ENCODE data around the gene NALCN.

NALCN gene

GRCh38 chr13:101412076-101412475 is 4.2 kb downstream of the NALCN start:
- no peak for DNase-seq

DNA sequence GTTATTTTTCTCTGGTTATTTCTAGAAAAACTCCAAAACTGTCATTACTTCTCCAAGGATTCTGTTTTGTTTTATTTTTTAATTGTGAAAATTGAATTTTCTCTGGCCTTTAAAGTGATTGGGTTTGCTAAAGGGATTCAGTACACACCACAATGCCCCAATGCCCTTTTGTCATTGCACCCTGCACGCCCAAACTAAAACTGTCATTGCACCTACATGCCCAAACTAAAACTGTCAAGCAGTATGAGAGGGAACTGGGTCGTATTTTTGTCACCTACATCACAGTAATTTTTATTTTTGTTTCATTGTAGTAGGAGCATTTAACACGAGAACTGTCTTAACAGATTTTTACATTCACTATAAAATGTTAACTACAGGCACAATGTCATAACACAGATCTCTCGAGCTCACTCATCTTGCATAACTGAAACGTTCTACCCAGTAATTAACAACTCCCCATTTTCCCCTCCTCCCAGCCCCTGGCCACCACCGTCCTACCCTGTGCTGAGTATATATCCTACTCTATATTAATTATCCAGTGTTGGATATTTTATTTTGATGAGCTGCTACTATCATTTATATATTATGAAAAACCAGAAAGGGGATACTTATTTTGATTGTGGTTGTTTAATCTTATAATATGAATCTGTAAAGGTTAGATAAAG is 7.2 kb downstream of the NALCN start:
- no peak for DNase-seq

GRCh38 chr13:101408154-101408553 is 8.2 kb downstream of the NALCN start:
- DNase-seq, result no peak

DNA sequence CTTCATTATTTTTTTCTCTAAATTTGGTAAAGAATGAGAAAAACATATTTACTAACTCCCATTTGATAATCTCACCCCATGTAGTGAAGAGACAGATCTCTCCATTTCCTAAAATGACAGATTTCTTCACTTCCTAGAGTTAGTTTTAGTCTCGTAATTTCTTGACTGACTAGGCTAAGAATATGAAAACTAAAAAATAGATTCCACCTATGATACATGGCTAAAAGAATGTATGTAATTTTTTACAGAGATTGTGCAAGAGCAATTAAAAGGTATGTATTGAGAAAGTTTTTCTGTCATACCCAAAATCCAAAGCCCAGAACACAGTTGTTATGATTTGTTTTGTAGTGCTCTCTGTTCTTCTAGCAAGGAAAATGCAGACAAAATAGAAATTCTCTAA is 9.5 kb downstream of the NALCN start:
- no peak for DNase-seq

DNA sequence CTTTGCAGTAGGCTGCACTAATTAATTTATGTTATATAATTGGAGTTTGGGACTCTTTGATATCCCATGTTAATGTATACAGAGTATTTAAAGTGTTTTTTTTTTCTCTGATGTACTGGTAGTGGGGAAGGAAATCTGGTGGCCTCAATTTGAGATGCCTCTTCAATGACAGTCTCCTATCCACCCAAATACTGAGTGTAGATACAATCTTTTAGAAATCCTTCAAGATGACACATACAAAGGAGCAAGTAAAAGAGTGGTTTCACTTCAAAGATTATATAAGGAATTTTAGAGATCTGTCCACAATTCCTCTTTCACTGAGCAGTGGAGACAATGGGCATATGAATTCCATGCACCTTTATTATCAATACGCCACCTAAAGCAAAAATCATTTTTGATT is 15.1 kb downstream of the NALCN start:
- no peak for DNase-seq

- no peak for DNase-seq
These were observed 16.9 kb downstream of the NALCN start for GRCh38 chr13:101399365-101399764.

GRCh38 chr13:101398920-101399319 is 17.4 kb downstream of the NALCN start:
- DNase-seq, result no peak

DNA sequence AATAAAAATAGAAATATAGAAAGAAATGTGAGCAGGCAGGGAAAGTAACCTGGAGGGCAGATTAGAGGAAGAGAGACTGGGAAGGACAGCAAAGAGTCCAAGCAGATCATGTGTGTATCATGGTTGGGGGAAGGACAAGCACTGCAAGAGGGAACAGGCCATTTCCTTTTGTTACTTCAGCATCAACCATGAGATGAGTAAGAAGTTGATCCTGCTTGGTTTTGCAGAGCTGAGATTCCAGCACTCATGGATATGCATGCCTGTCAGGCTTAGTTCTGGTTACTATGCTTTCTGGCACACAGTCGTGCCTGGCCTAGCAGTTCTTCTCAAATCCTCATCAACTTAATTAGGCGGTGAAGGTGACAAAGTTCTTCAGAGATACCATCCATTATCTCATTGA is 18.1 kb downstream of the NALCN start:
- DNase-seq, result no peak

DNA sequence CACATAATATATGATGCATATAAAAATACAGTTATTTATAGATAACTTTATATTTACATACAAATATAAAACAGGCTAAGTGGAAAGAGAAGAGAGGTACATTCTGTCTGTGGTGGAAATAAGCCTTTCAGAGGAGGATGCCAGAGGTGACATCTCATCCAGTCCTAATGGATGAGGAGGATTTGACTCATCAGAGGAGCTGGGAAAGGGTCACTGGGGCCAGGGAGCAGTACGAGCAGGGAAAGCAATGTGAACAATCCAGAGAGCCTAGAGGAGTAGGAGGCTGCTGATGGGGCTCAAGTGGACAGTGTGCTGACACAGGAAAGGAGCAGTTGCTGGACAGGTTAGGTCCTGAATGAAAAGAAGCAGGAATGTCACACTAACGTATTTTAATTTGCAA is 18.6 kb downstream of the NALCN start:
- DNase-seq, result no peak

- DNase-seq, result no peak
These were observed 21.7 kb downstream of the NALCN start for GRCh38 chr13:101394605-101395004.

GRCh38 chr13:101393140-101393539 is 23.2 kb downstream of the NALCN start:
- DNase-seq, result no peak

DNA sequence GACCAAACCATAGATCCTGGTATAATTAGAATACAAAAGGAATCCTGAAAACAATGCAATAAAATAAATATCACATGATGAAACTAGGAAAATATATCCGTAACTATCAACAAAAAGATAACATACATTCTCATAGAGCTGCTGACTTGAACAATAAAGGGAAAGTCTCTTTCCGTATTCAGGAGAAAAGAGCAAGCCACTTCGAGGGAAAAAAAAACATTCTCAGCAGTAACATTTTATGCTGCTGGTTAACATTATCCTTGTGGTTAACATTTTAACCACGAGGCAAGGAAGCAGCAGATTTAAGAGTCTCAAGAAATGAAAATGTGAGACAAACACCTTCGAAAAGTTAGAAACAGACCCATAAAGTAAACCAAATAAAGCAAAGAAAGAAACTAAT is 25.8 kb downstream of the NALCN start:
- DNase-seq, result no peak

DNA sequence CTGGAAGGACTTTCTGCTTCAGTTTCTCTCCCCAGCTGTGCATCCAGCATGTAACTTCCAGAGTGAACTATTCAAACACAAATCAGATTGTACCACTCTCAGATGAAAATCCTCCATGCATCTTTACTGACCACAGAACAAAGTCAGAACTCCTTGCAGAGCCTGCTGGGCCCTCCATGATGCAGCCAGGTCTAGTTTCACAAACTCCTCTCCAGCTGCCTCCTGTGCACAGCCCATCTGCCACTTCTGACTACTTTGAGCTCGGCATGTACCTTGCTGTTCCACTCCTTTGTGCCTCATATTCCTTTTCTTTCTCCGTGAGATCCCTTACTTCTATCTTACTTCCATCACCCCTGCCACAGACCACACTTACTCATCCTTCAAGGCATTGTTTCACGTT is 31.4 kb downstream of the NALCN start:
- no peak for DNase-seq

- DNase-seq, result no peak
These were observed 32.7 kb downstream of the NALCN start for GRCh38 chr13:101383595-101383994.

- no peak for DNase-seq
These were observed 33.6 kb downstream of the NALCN start for GRCh38 chr13:101382701-101383100.

DNA sequence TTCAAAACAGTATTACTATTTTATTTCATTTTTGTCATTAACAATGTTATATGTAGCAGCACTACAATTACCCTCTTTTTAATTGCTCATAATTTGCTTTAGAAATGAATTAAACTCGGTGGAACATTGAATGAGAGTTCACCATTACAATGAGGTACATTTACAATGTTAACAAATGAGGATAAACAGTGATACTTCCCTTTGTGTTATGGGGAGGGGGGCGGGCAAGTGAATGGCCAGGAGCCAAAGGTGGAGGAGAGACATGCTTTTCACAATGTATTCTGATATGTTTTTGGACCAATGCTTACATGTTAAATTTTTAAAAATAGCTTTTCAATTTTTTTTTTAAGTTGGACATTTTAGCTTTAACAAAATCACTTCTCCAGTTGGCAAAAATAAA is 34.2 kb downstream of the NALCN start:
- peak; percentile 8 for DNase-seq

DNA sequence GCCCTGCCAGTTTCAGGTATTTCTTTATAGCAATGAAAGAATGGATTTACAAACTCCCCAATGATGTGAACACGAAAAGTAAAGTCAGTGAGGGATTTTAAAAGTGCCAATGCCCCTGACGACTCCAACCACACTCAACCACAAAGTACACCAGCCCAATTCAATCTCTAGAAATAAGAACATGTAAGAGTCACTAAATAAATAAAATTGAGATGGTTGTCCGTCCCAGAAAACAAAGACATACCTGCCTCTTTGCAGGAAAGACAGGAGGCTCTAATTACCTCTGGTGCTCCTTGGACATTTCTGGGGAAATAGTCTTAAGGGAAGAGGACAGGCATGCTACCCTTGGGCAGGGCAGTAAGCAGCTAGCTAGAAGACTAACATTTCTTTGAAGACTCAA is 55.8 kb downstream of the NALCN start:
- DNase-seq, result no peak

DNA sequence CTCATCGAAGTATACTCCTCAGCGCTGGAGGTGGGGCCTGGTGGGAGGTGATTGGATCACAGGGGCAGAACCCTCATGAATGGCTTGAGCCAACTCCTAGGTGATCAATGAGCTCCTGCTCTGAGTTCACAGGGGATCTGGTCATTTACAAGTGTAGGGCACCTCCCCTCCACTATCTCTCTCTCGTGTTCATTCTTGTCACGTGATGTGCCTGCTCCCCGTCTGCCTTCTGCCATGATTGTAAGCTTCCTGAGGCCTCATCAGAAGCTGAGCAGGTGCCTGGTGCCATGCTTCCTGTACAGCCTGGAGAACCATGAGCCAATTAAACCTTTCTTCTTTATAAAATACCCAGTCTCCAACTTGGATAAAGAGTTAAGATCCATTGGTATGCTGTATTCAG is 61.4 kb downstream of the NALCN start:
- DNase-seq, result no peak

DNA sequence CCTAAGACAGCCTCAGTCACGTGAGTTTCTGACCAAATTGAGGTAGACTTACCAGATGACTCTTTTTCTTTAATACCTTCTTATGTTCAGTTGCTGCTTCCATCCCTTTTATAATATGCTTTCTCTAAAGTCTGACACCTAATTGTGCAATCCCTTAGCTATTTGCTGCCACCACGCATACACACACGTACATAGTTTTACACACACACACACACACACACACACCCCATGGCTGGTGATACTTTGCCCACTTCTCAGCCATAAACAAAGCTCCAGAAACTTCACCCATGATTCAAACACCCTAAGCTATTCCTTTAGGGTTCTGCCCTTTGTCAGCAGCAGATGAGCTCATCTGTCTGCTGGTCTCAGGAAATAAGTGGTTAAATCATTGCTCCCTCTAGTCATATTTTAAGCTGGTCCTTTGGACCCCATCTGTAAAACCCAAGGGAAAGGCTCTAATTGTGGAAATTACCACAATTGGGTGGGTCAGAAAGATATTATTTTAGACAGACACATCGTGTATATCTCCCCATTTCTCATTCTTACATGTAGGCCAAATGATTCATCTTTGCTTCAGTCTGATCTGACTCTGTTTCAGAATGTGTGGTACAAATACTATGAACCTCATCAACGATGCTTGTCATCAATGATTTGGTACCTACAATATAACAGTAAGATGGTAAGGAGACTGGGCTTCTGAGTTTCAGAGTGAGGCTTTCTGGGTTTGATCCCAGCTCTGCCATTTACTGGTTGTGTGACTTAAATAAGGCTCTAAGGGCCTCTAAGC is 69.2 kb downstream of the NALCN start:
- no peak for DNase-seq

DNA sequence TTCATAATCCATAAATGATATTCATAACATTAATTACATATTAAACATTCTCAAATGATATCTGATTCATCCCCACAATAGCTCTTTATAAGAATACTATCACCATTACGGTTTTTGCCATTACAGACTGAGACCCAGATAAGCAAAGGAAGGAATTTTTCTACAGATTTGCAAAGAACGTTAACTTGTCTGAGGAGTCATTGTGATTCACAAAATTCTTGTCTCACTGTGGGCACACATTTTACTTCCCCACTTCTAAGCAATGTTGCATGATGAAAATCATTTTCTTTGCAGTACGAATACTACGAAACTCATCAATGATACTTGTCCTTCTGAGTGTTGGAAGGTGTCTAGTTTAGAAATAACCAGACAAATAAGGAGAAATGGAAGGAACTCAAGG is 70.1 kb downstream of the NALCN start:
- no peak for DNase-seq

DNA sequence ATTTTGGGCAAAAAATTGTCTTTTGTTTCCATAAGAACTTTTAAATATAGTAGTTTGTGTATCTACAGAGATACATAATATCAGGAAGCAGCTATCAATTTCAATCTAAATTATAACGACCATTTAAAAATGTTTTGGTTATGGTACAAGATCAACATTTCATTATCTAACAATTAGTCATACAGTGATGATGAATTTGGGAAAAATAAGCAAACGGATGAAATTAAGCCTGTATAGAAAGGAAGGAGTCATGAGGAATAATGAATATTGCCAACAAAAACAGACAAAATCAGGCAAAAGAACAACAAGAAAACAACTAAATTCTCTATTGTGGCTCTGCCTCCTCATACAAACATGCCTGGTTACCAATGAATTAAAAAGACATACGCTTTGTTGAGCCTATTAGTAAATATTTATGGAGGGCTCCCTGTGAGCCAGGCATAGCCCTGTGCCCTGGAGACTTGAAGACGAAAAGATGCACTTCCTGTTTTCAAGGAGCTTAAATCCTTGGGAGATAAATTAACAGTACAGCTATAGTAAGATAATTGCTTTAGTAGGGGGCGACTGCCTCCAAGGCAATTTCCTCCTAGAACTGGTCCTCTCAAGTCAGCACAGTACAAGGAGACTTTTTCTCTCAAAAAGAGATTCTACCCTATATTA is 73.0 kb downstream of the NALCN start:
- DNase-seq, result no peak

GRCh38 chr13:101341464-101341863 is 74.8 kb downstream of the NALCN start:
- DNase-seq, result no peak

DNA sequence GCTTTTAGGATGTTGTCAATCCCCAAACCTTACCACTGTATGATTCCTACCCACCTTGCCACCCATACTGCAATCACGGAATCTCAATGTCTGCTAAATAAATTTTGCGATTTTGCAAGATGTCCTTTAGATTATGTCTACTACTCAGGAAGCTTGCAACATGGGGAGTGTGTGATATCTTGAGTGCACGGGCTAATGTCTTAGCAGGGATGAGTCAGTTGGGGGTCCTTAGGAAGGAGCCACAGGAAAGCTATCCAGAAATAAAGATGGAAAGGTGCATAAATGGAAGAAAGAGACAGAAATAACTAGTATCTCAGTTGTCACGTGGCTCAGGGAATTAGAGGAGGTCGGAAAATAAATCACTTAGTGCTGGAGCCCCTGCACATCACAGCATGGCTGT is 77.1 kb downstream of the NALCN start:
- no peak for DNase-seq

DNA sequence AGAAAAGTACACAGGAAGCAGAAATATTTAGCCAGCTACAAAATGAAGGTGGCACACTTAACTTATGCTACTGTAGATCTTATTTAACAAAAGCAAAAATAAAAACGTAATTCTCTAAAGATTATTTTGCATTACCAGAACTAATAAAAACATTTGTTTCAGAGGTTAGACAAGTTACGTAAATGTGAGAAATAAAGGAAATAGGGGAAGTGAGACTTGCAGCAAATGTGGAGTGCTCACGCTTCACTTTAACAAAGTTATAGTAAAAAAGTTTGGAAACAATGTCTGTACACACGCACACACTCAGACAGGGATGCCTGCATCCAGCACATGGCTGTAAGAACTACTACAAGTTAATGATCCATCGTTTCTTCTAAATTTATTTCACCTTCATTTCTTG is 83.7 kb downstream of the NALCN start:
- DNase-seq, result no peak
